ENCODE data around the gene LRRTM4.

The LRRTM4 gene

DNA sequence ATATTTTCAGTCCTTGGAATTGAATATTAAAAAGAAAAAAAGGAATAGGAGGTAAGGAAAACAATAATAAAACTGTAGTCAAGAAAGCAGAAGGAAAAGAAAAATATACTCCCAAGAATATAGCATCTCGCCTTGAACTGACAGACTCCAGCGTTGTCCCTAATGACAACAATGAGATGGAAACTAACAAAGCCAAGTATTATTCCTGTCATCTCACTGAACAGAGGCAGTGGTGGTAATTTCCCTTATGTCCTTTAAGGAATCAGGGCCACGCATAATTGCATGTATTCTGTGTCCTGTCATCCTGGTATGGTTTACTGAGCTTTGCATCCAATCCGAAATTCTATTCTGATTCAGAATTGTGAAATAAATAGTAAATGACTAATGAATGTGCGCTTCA is 158.9 kb downstream of the LRRTM4 start:
- Histone ChIP-seq H3K9me3 (ENCODE audit: low read length) (no peaks in the 10 kb centered on the region), H3K4me2 (ENCODE audit: low read length) (no peak overlapping the region), H3K36me3 (ENCODE audit: insufficient read depth, low read length) (no peaks in the 10 kb centered on the region), H3K9ac (ENCODE audit: low read length) (no peak overlapping the region), H2AFZ (ENCODE audit: low read length) (no peak overlapping the region), H3K4me1 (ENCODE audit: insufficient read depth, low read length, severe bottlenecking) (no peaks in the 10 kb centered on the region), H3K4me3 (ENCODE audit: low read depth, low read length, poor library complexity, severe bottlenecking) (no peak overlapping the region), H3F3A (ENCODE audit: insufficient read depth, low read length) (no peaks in the 10 kb centered on the region), H3K27ac (ENCODE audit: low read depth, low read length, poor library complexity, severe bottlenecking) (no peak overlapping the region), H4K20me1 (ENCODE audit: insufficient read depth, low read length) (no peaks in the 10 kb centered on the region), H3K79me2 (ENCODE audit: insufficient read depth, low read length) (no peaks in the 10 kb centered on the region), H3K9me2 (ENCODE audit: low read depth, low read length) (no peaks in the 10 kb centered on the region; the same call in 1 of the 2 replicates), H3K27me3 (ENCODE audit: insufficient read depth, low read length) (no peaks in the 10 kb centered on the region)
- TF ChIP-seq, protein P1, sequence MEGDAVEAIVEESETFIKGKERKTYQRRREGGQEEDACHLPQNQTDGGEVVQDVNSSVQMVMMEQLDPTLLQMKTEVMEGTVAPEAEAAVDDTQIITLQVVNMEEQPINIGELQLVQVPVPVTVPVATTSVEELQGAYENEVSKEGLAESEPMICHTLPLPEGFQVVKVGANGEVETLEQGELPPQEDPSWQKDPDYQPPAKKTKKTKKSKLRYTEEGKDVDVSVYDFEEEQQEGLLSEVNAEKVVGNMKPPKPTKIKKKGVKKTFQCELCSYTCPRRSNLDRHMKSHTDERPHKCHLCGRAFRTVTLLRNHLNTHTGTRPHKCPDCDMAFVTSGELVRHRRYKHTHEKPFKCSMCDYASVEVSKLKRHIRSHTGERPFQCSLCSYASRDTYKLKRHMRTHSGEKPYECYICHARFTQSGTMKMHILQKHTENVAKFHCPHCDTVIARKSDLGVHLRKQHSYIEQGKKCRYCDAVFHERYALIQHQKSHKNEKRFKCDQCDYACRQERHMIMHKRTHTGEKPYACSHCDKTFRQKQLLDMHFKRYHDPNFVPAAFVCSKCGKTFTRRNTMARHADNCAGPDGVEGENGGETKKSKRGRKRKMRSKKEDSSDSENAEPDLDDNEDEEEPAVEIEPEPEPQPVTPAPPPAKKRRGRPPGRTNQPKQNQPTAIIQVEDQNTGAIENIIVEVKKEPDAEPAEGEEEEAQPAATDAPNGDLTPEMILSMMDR (IDR thresholded peaks at IDR 0.05; ENCODE audit: low read length): no peak
- TF ChIP-seq EZH2 (IDR thresholded peaks at IDR 0.05; ENCODE audit: borderline replicate concordance, low read length): no peak

DNA sequence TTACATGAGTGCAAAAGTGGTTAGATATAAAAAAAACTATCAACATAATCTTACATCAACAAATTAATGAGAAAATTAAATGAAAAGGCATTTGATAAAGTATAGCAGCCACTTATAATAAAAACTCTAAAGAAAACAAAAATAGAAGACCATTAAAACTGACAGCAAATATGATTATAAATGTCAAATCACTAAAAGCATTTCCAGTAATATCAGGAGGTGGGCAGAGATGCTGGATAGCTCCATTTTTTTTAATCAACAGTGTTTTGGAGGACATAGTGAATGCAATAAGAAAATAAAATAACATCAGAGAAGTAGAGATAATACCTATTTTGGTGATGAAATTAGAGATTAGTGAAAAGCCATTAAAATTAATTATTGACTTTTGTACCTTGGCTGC is 173.4 kb downstream of the LRRTM4 start:
- Histone ChIP-seq H3K79me2 (ENCODE audit: insufficient read depth, low read length) (no peaks in the 10 kb centered on the region), H2AFZ (ENCODE audit: low read length) (no peak overlapping the region), H3K27me3 (ENCODE audit: insufficient read depth, low read length) (no peaks in the 10 kb centered on the region), H3K27ac (ENCODE audit: low read depth, low read length, poor library complexity, severe bottlenecking) (no peak overlapping the region), H3K9ac (ENCODE audit: low read length) (no peak overlapping the region), H3K4me1 (ENCODE audit: insufficient read depth, low read length, severe bottlenecking) (no peaks in the 10 kb centered on the region), H3K9me3 (ENCODE audit: low read length) (no peaks in the 10 kb centered on the region), H3K4me3 (ENCODE audit: low read depth, low read length, poor library complexity, severe bottlenecking) (no peak overlapping the region), H3F3A (ENCODE audit: insufficient read depth, low read length) (no peaks in the 10 kb centered on the region), H4K20me1 (ENCODE audit: insufficient read depth, low read length) (no peaks in the 10 kb centered on the region), H3K9me2 (ENCODE audit: low read depth, low read length) (no peaks in the 10 kb centered on the region), H3K4me2 (ENCODE audit: low read length) (no peak overlapping the region), H3K36me3 (ENCODE audit: insufficient read depth, low read length) (no peaks in the 10 kb centered on the region)
- TF ChIP-seq EZH2 (IDR thresholded peaks at IDR 0.05; ENCODE audit: borderline replicate concordance, low read length): no peak
- TF ChIP-seq, protein P1 (IDR thresholded peaks at IDR 0.05; ENCODE audit: low read length): no peak

DNA sequence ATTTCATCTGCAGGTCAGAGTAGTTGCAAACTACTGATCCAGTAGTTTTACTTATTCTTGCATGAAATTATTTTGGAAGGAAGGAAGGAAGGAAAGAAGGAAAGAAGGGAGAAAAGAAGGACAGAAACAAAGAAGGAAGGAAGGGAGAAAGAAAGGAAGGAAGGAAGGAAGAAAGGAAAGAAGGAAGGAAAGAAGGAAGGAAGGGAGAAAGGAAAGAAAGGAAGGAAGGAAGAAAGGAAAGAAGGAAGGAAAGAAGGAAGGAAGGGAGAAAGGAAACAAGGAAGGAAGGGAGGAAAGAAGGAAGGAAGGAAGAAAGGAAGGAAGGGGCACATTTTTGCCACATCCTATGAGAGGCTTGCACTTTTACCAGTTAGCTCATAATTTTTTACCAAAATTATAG is 186.2 kb downstream of the LRRTM4 start:
- TF ChIP-seq, protein P1 (IDR thresholded peaks at IDR 0.05; ENCODE audit: low read length): no peak
- TF ChIP-seq EZH2 (IDR thresholded peaks at IDR 0.05; ENCODE audit: borderline replicate concordance, low read length): no peak
- no peak overlapping the region for H2AFZ ChIP-seq (ENCODE audit: low read length)
- H3F3A ChIP-seq (ENCODE audit: insufficient read depth, low read length): no peaks in the 10 kb centered on the region
- H3K4me1 ChIP-seq (ENCODE audit: insufficient read depth, low read length, severe bottlenecking): no peaks in the 10 kb centered on the region
- no peak overlapping the region for H3K4me2 ChIP-seq (ENCODE audit: low read length)
- H3K27ac ChIP-seq (ENCODE audit: low read depth, low read length, poor library complexity, severe bottlenecking): no peak overlapping the region
- H3K79me2 ChIP-seq (ENCODE audit: insufficient read depth, low read length): no peaks in the 10 kb centered on the region
- H4K20me1 ChIP-seq (ENCODE audit: insufficient read depth, low read length): no peaks in the 10 kb centered on the region
- H3K4me3 ChIP-seq (ENCODE audit: low read depth, low read length, poor library complexity, severe bottlenecking): no peak overlapping the region
- no peak overlapping the region for H3K9ac ChIP-seq (ENCODE audit: low read length)
- H3K9me3 ChIP-seq (ENCODE audit: low read length): no peaks in the 10 kb centered on the region
- H3K9me2 ChIP-seq (ENCODE audit: low read depth, low read length): no peaks in the 10 kb centered on the region; the same call in 1 of the 2 replicates
- no peaks in the 10 kb centered on the region for H3K36me3 ChIP-seq (ENCODE audit: insufficient read depth, low read length)
- no peaks in the 10 kb centered on the region for H3K27me3 ChIP-seq (ENCODE audit: insufficient read depth, low read length)

Data from OCI-LY1 (cell line).